HepG2 (cell line): ENCODE results near the gene NCMAP. TPM values are rescaled to one million over a fixed set of nuclear protein-coding genes. Genes with fewer than 3 reads are reported as not detected.

Experiments
- CREM ChIP-seq, 2 experiments: sonication (generic) in 1 of 2; formaldehyde crosslinking in 1 of 2; IDR thresholded peaks; 2 replicates each; pipeline versions ENCODE4 v1.4.0 to v1.6.1; 2016 to 2020; ENCODE audit warnings: antibody characterized with exemption in 1 of 2, mild to moderate bottlenecking in 1 of 2, missing genetic modification reagents in 1 of 2
- EHMT2 ChIP-seq: fragments of 200-600 bp; sonication (generic); IDR thresholded peaks from 2 replicates; pipeline ENCODE4 v1.7.0; 2017; ENCODE audit warnings: antibody characterized with exemption, low read depth, low read length, borderline replicate concordance
- ELF3 ChIP-seq: IDR thresholded peaks from 2 replicates; pipeline ENCODE4 v1.6.1; 2016; ENCODE audit warnings: missing genetic modification reagents, missing compliant biosample characterization
- FOXC1 ChIP-seq: sonication (generic); formaldehyde crosslinking; IDR thresholded peaks from 2 replicates; pipeline ENCODE4 v1.8.0; 2022; ENCODE audit warnings: mild to moderate bottlenecking, missing genetic modification reagents, borderline replicate concordance
- KDM3A ChIP-seq: IDR thresholded peaks from 2 replicates; pipeline ENCODE4 v1.6.1; 2018; ENCODE audit warnings: low read depth, missing compliant biosample characterization
- MED1 ChIP-seq: sonication (generic); formaldehyde crosslinking; IDR thresholded peaks from 2 replicates; pipeline ENCODE4 v1.4.0; 2020; ENCODE audit warnings: missing genetic modification reagents
- POLR2G ChIP-seq: fragments of 200-400 bp; formaldehyde crosslinking; IDR thresholded peaks from 2 replicates; pipeline ENCODE4 v1.6.1; 2018; ENCODE audit warnings: mild to moderate bottlenecking, low read depth, low read length, moderate library complexity
- RXRB ChIP-seq: IDR thresholded peaks from 2 replicates; pipeline ENCODE4 v1.6.1; 2016; ENCODE audit warnings: borderline replicate concordance, missing genetic modification reagents, missing compliant biosample characterization
- SOX6 ChIP-seq, 2 experiments: fragments of 450-650 bp in 1 of 2; sonication (generic) in 1 of 2; formaldehyde crosslinking in 1 of 2; IDR thresholded peaks; 2 replicates each; pipeline versions ENCODE4 v1.4.0 to v1.6.1; 2017 to 2020; ENCODE audit warnings: antibody characterized with exemption in 1 of 2, mild to moderate bottlenecking in 1 of 2, missing genetic modification reagents in 1 of 2
- XRCC5 ChIP-seq: fragments of 200-400 bp; formaldehyde crosslinking; optimal IDR thresholded peaks from 2 replicates; pipeline ENCODE3; 2017; ENCODE audit warnings: mild to moderate bottlenecking, low read length
- ZFP82 ChIP-seq: sonication (generic); formaldehyde crosslinking; IDR thresholded peaks from 2 replicates; pipeline ENCODE4 v1.5.1; 2020; ENCODE audit warnings: mild to moderate bottlenecking, missing genetic modification reagents, borderline replicate concordance
- ZMYM4 ChIP-seq: sonication (generic); formaldehyde crosslinking; IDR thresholded peaks from 2 replicates; pipeline ENCODE4 v1.8.1; 2023; ENCODE audit warnings: mild to moderate bottlenecking, missing genetic modification reagents
- ZNF343 ChIP-seq: sonication (generic); formaldehyde crosslinking; IDR thresholded peaks from 2 replicates; pipeline ENCODE4 v1.4.0; 2020; ENCODE audit warnings: mild to moderate bottlenecking, missing genetic modification reagents
- ZNF441 ChIP-seq: sonication (generic); formaldehyde crosslinking; IDR thresholded peaks from 2 replicates; pipeline ENCODE4 v1.7.0; 2021; ENCODE audit warnings: missing genetic modification reagents, borderline replicate concordance
- ZNF709 ChIP-seq: sonication (generic); formaldehyde crosslinking; IDR thresholded peaks from 2 replicates; pipeline ENCODE4 v1.5.0; 2020; ENCODE audit warnings: mild to moderate bottlenecking, missing genetic modification reagents
- ZNF782 ChIP-seq: sonication (generic); formaldehyde crosslinking; IDR thresholded peaks from 2 replicates; pipeline ENCODE4 v1.4.0; 2020; ENCODE audit warnings: missing genetic modification reagents, mild to moderate bottlenecking, borderline replicate concordance
- ZNF790 ChIP-seq: sonication (generic); formaldehyde crosslinking; IDR thresholded peaks from 2 replicates; pipeline ENCODE4 v1.8.0; 2022; ENCODE audit warnings: missing genetic modification reagents, mild to moderate bottlenecking, borderline replicate concordance
- ZNF792 ChIP-seq: IDR thresholded peaks from 2 replicates; pipeline ENCODE4 v1.6.1; 2016
- polyA plus RNA-seq, 8 experiments: library from polyadenylated mRNA; depleted of rRNA in 3 of 8; stranded (reverse) in 7 of 8; unstranded in 1 of 8; fragments of >200 nt; fragmentation: Illumina TruSeq in 4 of 8; extraction: Trizol in 4 of 8; gene quantifications; 2 replicates each; pipeline versions ENCODE4 v1.2.1 to v1.2.3, GENCODE V29; 2011 to 2016; ENCODE audit warnings: low read depth in 4 of 8, missing spikeins in 1 of 8, mixed read lengths in 1 of 8; ENCODE audit not compliant: insufficient read depth in 1 of 8
- total RNA-seq, 5 experiments: library from RNA; depleted of rRNA; stranded (reverse); fragments of >200 nt; fragmentation: Illumina TruSeq; extraction: Trizol; gene quantifications; 2 replicates each; pipeline ENCODE4 v1.2.3, GENCODE V29; 2016; ENCODE audit warnings: low read depth in 1 of 5
- TF ChIP-seq, protein P1 (sequence below): sonication (generic); formaldehyde crosslinking; IDR thresholded peaks from 2 replicates; pipeline ENCODE4 v1.5.1; 2020; ENCODE audit warnings: missing genetic modification reagents, mild to moderate bottlenecking, borderline replicate concordance
- TF ChIP-seq, protein P2 (sequence below): conservative IDR thresholded peaks from 2 replicates; pipeline ENCODE4 v1.6.1; 2018; ENCODE audit warnings: missing genetic modification reagents
- TF ChIP-seq, protein P3 (sequence below): sonication (generic); formaldehyde crosslinking; IDR thresholded peaks from 2 replicates; pipeline ENCODE4 v1.8.1; 2023; ENCODE audit warnings: mild to moderate bottlenecking, missing genetic modification reagents, borderline replicate concordance
- TF ChIP-seq, protein P4 (sequence below): sonication (generic); formaldehyde crosslinking; IDR thresholded peaks from 2 replicates; pipeline ENCODE4 v1.5.0; 2020; ENCODE audit warnings: missing genetic modification reagents
- TF ChIP-seq, protein P5 (sequence below): IDR thresholded peaks from 2 replicates; pipeline ENCODE4 v1.6.1; 2012; ENCODE audit warnings: low read depth, low read length, improper control_type of control experiment

Gene NCMAP
- total and polyA plus RNA-seq, 2 of the 13 experiments (the other 11 are each of a cell fraction or from before 2014, with no cell fraction given), result 2.7 to 20.0 TPM

DNA sequence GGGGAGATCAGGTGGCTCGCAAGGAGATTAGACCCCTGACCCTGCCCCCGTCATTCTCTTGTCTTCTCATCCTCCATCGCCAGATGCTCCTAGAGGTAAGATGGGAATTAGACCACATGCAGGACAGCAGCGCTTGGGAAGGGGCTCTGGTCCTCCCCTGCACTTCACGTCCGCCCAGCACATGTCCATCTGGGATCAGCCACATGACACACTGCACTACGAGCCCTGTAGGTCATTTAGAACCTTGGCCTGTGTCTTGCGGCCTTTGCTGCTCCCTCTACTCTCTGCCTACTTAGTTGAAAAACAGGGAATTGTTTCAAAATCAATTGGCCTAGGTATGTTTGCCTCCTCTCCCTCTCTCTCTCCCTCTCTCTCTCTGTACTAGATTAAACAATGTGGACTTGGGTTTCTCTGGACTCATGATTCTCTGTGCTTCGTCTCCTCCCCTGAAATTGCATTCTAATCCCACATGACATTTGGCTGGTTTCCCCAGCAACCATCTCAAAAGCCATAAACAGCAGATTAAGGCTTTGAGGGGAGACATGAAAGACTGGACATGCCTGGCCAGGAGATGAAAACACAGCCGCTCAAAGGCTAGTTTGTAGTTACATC is 3.8 kb upstream of the NCMAP start (continued):
- TF ChIP-seq, protein P1, sequence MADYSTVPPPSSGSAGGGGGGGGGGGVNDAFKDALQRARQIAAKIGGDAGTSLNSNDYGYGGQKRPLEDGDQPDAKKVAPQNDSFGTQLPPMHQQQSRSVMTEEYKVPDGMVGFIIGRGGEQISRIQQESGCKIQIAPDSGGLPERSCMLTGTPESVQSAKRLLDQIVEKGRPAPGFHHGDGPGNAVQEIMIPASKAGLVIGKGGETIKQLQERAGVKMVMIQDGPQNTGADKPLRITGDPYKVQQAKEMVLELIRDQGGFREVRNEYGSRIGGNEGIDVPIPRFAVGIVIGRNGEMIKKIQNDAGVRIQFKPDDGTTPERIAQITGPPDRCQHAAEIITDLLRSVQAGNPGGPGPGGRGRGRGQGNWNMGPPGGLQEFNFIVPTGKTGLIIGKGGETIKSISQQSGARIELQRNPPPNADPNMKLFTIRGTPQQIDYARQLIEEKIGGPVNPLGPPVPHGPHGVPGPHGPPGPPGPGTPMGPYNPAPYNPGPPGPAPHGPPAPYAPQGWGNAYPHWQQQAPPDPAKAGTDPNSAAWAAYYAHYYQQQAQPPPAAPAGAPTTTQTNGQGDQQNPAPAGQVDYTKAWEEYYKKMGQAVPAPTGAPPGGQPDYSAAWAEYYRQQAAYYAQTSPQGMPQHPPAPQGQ (CRISPR knock-in tag), result no peak
- 0 out of 2 replicates have a peak, but pooled peaks have one; percentile 11 for TF ChIP-seq ZNF792 (CRISPR knock-in tag)
- peak; percentile 50; the same call in 1 of the 2 replicates for TF ChIP-seq FOXC1 (CRISPR knock-in tag)
- TF ChIP-seq ELF3 (CRISPR knock-in tag), result 0 out of 2 replicates have a peak, but pooled peaks have one; percentile 55
- 0 out of 2 replicates have a peak, but pooled peaks have one; percentile 24 for TF ChIP-seq KDM3A
- TF ChIP-seq EHMT2, result no peak
- TF ChIP-seq, protein P2, sequence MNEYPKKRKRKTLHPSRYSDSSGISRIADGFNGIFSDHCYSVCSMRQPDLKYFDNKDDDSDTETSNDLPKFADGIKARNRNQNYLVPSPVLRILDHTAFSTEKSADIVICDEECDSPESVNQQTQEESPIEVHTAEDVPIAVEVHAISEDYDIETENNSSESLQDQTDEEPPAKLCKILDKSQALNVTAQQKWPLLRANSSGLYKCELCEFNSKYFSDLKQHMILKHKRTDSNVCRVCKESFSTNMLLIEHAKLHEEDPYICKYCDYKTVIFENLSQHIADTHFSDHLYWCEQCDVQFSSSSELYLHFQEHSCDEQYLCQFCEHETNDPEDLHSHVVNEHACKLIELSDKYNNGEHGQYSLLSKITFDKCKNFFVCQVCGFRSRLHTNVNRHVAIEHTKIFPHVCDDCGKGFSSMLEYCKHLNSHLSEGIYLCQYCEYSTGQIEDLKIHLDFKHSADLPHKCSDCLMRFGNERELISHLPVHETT, result no peak; the same call in 1 of the 2 replicates
- peak; percentile 77; the same call in 1 of the 2 replicates for TF ChIP-seq ZNF441 (CRISPR knock-in tag)
- peak; percentile 52 for TF ChIP-seq MED1 (CRISPR knock-in tag)
- TF ChIP-seq ZNF343 (CRISPR knock-in tag), result peak; percentile 84
- peak; percentile 68; the same call in 1 of the 2 replicates for TF ChIP-seq RXRB (CRISPR knock-in tag)
- TF ChIP-seq XRCC5, result peak; percentile 22
- TF ChIP-seq POLR2G, result 0 out of 2 replicates have a peak, but pooled peaks have one; percentile 31
- peak; percentile 56; the same call in 1 of the 2 replicates for TF ChIP-seq CREM (IDR thresholded peaks at IDR 0.05)
- no peak for TF ChIP-seq CREM (CRISPR knock-in tag; IDR thresholded peaks at IDR 0.05)
- TF ChIP-seq ZNF709 (CRISPR knock-in tag), result peak; percentile 83
- TF ChIP-seq SOX6 (IDR thresholded peaks at IDR 0.05), result no peak
- peak; percentile 81 for TF ChIP-seq SOX6 (CRISPR knock-in tag; IDR thresholded peaks at IDR 0.05)
- TF ChIP-seq ZFP82 (CRISPR knock-in tag), result no peak; the same call in 1 of the 2 replicates
- TF ChIP-seq ZNF790 (CRISPR knock-in tag), result peak; percentile 82; the same call in 1 of the 2 replicates
- peak; percentile 41; the same call in 1 of the 2 replicates for TF ChIP-seq ZMYM4 (CRISPR knock-in tag)
- TF ChIP-seq, protein P3, sequence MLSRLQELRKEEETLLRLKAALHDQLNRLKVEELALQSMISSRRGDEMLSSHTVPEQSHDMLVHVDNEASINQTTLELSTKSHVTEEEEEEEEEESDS (CRISPR knock-in tag), result no peak
- TF ChIP-seq, protein P4, sequence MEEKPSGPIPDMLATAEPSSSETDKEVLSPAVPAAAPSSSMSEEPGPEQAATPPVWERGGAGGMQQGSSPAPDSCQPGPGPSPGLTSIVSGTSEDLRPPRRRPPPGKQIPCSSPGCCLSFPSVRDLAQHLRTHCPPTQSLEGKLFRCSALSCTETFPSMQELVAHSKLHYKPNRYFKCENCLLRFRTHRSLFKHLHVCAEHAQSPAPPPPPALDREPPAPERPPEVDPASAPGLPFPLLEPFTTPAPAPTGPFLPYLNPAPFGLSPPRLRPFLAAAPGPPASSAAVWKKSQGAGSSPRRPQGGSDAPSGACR (CRISPR knock-in tag), result peak; percentile 44; the same call in 1 of the 2 replicates
- 0 out of 2 replicates have a peak, but pooled peaks have one; percentile 55 for TF ChIP-seq ZNF782 (CRISPR knock-in tag)
- TF ChIP-seq, protein P5, sequence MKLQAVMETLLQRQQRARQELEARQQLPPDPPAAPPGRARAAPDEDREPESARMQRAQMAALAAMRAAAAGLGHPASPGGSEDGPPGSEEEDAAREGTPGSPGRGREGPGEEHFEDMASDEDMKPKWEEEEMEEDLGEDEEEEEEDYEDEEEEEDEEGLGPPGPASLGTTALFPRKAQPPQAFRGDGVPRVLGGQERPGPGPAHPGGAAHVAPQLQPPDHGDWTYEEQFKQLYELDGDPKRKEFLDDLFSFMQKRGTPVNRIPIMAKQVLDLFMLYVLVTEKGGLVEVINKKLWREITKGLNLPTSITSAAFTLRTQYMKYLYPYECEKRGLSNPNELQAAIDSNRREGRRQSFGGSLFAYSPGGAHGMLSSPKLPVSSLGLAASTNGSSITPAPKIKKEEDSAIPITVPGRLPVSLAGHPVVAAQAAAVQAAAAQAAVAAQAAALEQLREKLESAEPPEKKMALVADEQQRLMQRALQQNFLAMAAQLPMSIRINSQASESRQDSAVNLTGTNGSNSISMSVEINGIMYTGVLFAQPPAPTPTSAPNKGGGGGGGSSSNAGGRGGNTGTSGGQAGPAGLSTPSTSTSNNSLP, result peak; percentile 97
